Measurements from ENCODE around the gene ACOX2. TPM values are rescaled to one million over a fixed set of nuclear protein-coding genes. Genes with fewer than 3 reads are reported as not detected.

Gene ACOX2
- total RNA-seq, 4 donors from 2014 or later: 17.3 to 43.3 (median 23.6) TPM

DNA sequence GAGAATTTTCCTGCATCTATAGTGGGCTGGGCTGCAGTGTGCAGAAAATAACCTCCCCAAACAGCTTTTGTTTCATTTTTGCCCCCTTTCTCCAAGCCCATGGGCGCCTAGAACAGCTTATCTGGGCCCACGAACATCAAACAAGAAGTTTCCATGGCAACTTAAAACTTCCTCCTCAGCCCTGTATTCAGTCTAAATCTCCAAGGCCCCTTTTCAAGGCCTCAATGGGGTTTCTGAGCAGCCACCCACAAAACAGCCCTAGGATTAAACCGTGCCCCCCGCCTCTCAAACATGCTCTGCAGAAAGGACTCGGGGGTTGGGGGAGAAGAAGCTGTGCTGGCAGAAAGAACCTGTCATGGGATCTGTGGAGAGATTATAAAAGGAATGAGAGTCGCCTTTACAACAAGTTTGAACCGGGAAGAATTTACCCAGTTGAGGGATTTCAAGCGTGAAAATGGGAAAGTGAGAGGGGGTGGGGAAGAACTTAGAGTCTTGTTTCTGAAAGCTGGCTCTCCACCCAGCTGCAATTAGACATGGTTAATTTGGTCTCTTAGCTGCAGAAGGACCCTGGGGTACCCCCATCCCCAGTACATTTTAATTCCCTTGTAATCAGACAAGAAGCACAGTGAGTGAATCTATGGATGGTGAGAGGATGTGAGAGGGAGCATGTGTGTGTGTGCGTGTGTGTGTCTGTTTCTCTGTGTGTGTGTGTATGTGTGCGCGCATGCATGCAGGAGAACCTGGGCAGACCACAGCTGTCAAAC lies 44.5 kb upstream of the ACOX2 start:
- Histone ChIP-seq H3K4me3 (no peak overlapping the region), H3K36me3 (no peaks in the 10 kb centered on the region), H3K27me3 (peaks cover 7% of the 10 kb centered on the region), H3K4me1 (peaks cover 0 to 46% (median 5%) of the 10 kb centered on the region in 3 donors), H3K27ac (no peak overlapping the region), H3K9me3 (no peaks in the 10 kb centered on the region)
- WGBS, 2 donors (ENCODE audit: low coverage in 1 of 2): 66 to 98% methylated on average over 5 to 6 of the region's 11 CpGs
- no peak for TF ChIP-seq POLR2AphosphoS5 (IDR thresholded peaks at IDR 0.05)
- no peak for TF ChIP-seq CTCF (IDR thresholded peaks at IDR 0.05)
- no peak for TF ChIP-seq EP300 (IDR thresholded peaks at IDR 0.05)
- TF ChIP-seq POLR2A (IDR thresholded peaks at IDR 0.05): no peak
- no peak for ATAC-seq

DNA sequence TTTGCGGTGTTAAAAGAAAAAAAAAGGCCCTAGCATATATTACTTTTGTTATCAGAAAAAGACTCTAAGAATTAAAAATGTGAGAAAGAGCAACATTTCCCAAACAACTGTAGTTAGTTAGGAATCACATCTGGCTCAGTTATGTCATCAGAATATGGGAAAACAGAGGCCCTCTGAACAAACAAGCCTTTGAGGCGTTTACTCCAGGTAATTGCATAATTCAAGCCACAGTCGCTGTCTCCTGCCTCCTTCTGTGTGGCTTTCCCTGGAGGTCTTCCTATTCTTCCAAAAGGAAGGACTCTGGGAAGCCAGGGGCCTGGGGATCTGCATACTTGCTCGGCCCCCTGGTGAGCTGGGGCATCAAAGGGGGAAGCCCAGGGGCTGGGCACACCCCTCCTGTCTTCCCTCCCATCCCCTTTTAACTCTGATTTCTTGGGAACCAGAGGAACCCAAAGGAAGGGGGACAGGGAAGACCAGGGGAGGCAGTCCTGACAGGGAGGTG lies 43.9 kb upstream of the ACOX2 start:
- 53 to 86% methylated on average over 2 to 4 of the region's 4 CpGs for WGBS, 2 donors (ENCODE audit: low coverage in 1 of 2)
- H3K27ac ChIP-seq: no peak overlapping the region
- no peak overlapping the region for H3K4me3 ChIP-seq
- peaks cover 0 to 46% (median 5%) of the 10 kb centered on the region in 3 donors for H3K4me1 ChIP-seq
- no peaks in the 10 kb centered on the region for H3K9me3 ChIP-seq
- H3K27me3 ChIP-seq: peaks cover under 1% of the 10 kb centered on the region
- no peak for ATAC-seq
- no peaks in the 10 kb centered on the region for H3K36me3 ChIP-seq
- no peak for TF ChIP-seq POLR2AphosphoS5 (IDR thresholded peaks at IDR 0.05)
- TF ChIP-seq CTCF (IDR thresholded peaks at IDR 0.05): no peak
- no peak for TF ChIP-seq POLR2A (IDR thresholded peaks at IDR 0.05)
- no peak for TF ChIP-seq EP300 (IDR thresholded peaks at IDR 0.05)

GRCh38 chr3:58578873-58579272 lies 41.9 kb upstream of the ACOX2 start:
- no peak for ATAC-seq
- Histone ChIP-seq H3K27me3 (no peaks in the 10 kb centered on the region), H3K27ac (no peak overlapping the region), H3K4me3 (no peak overlapping the region), H3K9me3 (no peaks in the 10 kb centered on the region), H3K36me3 (no peaks in the 10 kb centered on the region), H3K4me1 (peaks cover 0 to 51% (median 0%) of the 10 kb centered on the region in 3 donors)
- WGBS, 2 donors (ENCODE audit: low coverage in 1 of 2): 97 to 100% methylated on average over 5 of the region's 5 CpGs
- TF ChIP-seq POLR2AphosphoS5 (IDR thresholded peaks at IDR 0.05): no peak
- TF ChIP-seq EP300 (IDR thresholded peaks at IDR 0.05): no peak
- no peak for TF ChIP-seq CTCF (IDR thresholded peaks at IDR 0.05)
- no peak for TF ChIP-seq POLR2A (IDR thresholded peaks at IDR 0.05)

DNA sequence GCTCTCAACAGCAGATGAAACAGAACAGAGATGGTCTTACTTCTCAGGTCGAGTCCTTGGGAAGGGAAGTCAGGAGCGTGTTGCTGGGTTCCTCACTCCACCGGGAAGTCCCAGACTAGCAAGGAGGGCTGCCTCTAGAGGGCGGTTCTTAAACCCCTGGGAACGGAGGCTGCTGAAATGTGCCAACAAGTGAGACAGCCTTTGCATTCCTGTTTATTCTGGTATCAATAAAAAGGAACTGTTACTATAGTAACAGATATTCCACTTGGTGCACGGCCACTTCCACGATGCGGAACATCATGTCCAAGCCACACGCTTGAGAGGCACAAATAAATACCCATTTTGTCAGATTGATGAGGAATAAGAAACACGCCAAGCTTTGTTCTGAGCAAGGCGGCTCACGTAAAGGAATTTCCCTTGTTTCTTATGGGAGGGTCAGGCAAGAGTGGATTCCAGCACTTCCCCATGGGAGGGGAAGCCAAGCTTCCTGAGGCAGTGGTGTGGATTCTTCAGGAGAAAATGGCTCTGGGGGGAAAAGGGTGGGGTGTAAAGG lies 40.4 kb upstream of the ACOX2 start, which contains the start of gene FAM107A:
FAM107A (minus strand) TSS at position 123 of the 553 bp plus-strand sequence. CDS start 7,531 bp downstream, outside the sequence.
- Histone ChIP-seq H3K9me3 (no peaks in the 10 kb centered on the region), H3K27ac (peak within 1 kb of the TSS; percentile 41 to 83 (median 80)), H3K36me3 (no peaks in the 10 kb centered on the region), H3K4me1 (peaks cover 0 to 55% (median 0%) of the 10 kb centered on the region in 3 donors), H3K4me3 (peak within 1 kb of the TSS; percentile 24 to 46), H3K27me3 (no peaks in the 10 kb centered on the region)
- 8 to 20% methylated on average over 1 to 10 of the region's 12 CpGs for WGBS, 2 donors (ENCODE audit: low coverage in 1 of 2)
- TF ChIP-seq CTCF (IDR thresholded peaks at IDR 0.05) (peak in 3 of 4 experiments; percentile 20 to 53 (median 35)), POLR2AphosphoS5 (IDR thresholded peaks at IDR 0.05) (peak; percentile 86), POLR2A (IDR thresholded peaks at IDR 0.05) (peak; percentile 47 to 69), EP300 (IDR thresholded peaks at IDR 0.05) (no peak)
- peak; percentile 77 for ATAC-seq

Data from gastroesophageal sphincter (tissue), 4 donors.